ENCODE results near the gene P3H1.

The P3H1 gene

DNA sequence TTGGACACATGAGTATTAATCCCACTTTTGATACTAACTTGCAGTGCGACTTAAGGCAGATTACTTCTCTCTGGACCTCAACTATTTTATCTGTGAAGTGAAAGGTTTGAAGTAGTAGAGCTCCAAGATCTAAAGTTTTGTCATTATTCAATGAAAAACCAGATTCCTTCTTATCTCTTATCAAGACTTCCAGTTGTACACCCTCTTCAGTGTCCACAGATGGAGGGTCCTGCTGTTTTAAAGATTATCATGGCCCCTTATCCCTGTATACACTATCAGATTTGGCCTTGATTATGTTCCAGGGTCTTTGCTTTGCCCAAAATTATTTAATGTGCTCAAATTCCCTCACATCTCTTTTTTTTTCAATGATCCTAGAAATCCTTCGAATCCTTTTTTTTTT lies 1.3 kb upstream of the P3H1 start:
- H3K4me3 ChIP-seq (ENCODE audit: low read depth, low read length), result peak overlapping the region; percentile 66
- DNase-seq (ENCODE audit: low read depth), result no peak
- TF ChIP-seq MYC (IDR thresholded peaks at IDR 0.05; ENCODE audit: low read depth, low read length) (no peak), POLR2A (IDR thresholded peaks at IDR 0.05; ENCODE audit: extremely low read depth, insufficient read length) (no peak)
- TF ChIP-seq, protein P1, sequence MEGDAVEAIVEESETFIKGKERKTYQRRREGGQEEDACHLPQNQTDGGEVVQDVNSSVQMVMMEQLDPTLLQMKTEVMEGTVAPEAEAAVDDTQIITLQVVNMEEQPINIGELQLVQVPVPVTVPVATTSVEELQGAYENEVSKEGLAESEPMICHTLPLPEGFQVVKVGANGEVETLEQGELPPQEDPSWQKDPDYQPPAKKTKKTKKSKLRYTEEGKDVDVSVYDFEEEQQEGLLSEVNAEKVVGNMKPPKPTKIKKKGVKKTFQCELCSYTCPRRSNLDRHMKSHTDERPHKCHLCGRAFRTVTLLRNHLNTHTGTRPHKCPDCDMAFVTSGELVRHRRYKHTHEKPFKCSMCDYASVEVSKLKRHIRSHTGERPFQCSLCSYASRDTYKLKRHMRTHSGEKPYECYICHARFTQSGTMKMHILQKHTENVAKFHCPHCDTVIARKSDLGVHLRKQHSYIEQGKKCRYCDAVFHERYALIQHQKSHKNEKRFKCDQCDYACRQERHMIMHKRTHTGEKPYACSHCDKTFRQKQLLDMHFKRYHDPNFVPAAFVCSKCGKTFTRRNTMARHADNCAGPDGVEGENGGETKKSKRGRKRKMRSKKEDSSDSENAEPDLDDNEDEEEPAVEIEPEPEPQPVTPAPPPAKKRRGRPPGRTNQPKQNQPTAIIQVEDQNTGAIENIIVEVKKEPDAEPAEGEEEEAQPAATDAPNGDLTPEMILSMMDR (IDR thresholded peaks at IDR 0.05; ENCODE audit: low read depth, low read length), result no peak
- TF ChIP-seq, protein P2, sequence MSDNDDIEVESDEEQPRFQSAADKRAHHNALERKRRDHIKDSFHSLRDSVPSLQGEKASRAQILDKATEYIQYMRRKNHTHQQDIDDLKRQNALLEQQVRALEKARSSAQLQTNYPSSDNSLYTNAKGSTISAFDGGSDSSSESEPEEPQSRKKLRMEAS (IDR thresholded peaks at IDR 0.05; ENCODE audit: low read depth, low read length), result no peak

DNA sequence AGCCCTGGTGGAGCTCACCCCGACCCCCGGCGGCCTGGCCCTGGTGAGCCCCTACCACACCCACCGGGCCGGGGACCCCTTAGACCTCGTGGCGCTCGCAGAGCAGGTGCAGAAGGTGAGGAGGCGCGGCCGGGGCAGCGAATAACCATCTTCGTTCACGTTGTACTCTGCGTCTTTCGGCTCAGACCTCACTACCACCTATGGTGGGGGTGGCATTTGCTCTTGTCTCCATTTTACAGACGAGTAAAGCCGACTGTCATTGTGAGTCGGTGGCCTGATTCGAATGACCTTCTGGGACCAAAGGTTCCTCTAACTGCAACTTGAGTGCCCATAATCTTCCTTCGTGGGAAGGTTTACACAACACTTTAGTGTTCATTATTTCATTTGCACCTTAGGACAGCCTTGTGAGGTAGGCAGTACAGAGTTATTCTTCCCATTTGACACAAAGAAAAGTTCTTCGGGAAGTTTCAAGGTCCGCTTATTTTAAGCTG lies 727 bp upstream of the P3H1 start:
- 0 out of 2 replicates have a peak, but pooled peaks have one; percentile 21 for TF ChIP-seq MYC (IDR thresholded peaks at IDR 0.05; ENCODE audit: low read depth, low read length)
- TF ChIP-seq, protein P1 (IDR thresholded peaks at IDR 0.05; ENCODE audit: low read depth, low read length), result no peak
- peak overlapping the region; percentile 66 for H3K4me3 ChIP-seq (ENCODE audit: low read depth, low read length)
- no peak for DNase-seq (ENCODE audit: low read depth)

DNA sequence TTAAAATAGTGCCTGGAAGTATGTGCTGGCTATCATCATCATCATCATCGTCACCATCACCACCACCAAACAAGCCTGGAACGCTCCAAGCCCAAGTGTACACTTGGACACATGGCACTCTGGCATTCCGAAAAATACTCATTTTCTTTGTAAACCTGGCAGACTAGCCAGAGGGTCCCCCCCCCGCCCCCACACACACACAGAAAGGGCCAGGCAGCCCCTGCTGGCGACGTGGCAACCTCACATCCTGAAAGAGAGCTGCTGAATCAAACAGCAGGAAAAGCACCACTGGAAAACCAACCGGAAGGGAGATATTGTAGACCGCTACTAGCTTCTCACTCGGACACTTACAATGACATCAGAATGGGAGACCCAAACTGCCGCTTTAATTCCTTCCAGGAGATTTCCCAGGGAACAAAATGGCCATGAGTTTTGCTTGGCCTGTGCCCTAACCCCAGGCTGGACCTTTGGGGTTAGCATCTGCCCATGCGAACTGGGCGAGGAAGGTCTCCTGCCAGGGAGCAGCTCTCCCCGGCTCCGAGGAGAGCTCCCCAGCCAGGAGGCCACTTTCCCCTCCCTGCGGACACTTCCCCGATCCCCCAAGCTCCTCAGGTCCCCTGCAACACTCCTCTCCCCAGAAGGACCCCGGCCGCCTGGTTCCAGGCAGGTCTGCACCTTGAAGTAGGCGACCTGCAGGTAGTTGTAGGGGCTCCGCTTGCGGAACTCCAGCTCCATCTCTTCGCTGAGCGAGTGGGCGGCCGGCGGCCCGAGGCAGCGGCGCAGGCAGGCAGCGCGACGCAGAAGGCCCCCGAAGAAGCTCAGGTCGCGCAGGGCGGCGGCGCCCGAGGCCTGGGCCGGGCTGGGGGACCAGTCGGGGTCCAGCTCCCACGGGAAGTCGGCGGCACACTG lies 742 bp downstream of the P3H1 start:
- no peak for TF ChIP-seq MYC (IDR thresholded peaks at IDR 0.05; ENCODE audit: low read depth, low read length)
- TF ChIP-seq, protein P1 (IDR thresholded peaks at IDR 0.05; ENCODE audit: low read depth, low read length), result peak; percentile 24
- no peak for TF ChIP-seq POLR2A (IDR thresholded peaks at IDR 0.05; ENCODE audit: extremely low read depth, insufficient read length)
- DNase-seq (ENCODE audit: low read depth), result peak; percentile 74
- H3K4me3 ChIP-seq (ENCODE audit: low read depth, low read length), result peak overlapping the region; percentile 94

DNA sequence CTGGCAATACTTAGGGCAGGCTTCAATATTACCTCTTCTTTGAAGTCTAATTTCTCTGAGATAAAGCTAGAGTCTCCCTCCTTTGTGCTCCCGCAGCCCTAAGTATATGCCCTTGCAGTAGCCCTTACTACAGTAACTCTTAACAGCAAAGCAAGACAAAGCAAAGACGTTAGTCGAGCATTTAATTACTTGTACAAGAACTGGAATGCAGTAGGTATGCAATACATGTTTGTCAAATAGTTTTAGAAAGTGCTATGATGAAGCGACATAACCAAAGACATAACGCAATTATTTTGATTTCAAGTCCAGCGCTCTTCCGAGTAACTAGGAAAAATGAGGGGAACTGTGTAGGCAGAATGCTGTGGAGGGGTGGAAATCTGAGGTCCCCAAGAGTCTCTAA lies 1.6 kb downstream of the P3H1 start:
- DNase-seq (ENCODE audit: low read depth), result no peak
- TF ChIP-seq POLR2A (IDR thresholded peaks at IDR 0.05; ENCODE audit: extremely low read depth, insufficient read length), result no peak
- TF ChIP-seq, protein P1 (IDR thresholded peaks at IDR 0.05; ENCODE audit: low read depth, low read length), result no peak
- H3K4me3 ChIP-seq (ENCODE audit: low read depth, low read length), result peak overlapping the region; percentile 94

DNA sequence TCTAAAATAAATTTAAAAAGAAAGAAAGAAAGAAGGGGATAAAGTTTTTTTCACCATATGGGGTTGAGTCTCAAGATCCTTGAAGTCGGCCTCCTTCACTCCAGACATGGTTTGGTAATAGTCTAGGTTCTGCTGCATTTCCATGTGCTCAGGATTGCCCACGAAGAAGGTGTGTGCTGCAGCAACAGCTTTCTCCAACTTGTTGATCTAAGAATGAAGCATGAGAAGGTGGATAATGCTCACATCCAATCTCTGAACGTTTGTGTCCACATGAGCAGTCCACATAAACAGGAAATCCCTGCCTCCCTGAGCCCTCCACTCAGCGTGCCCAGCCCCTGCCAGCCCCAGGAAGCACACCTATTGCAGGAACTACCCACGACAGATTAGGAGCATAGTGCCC lies 4.6 kb downstream of the P3H1 start:
- TF ChIP-seq MYC (IDR thresholded peaks at IDR 0.05; ENCODE audit: low read depth, low read length), result no peak
- TF ChIP-seq, protein P1 (IDR thresholded peaks at IDR 0.05; ENCODE audit: low read depth, low read length), result no peak
- TF ChIP-seq, protein P2 (IDR thresholded peaks at IDR 0.05; ENCODE audit: low read depth, low read length), result no peak
- TF ChIP-seq POLR2A (IDR thresholded peaks at IDR 0.05; ENCODE audit: extremely low read depth, insufficient read length), result no peak
- DNase-seq (ENCODE audit: low read depth), result no peak
- H3K4me3 ChIP-seq (ENCODE audit: low read depth, low read length), result no peak overlapping the region

DNA sequence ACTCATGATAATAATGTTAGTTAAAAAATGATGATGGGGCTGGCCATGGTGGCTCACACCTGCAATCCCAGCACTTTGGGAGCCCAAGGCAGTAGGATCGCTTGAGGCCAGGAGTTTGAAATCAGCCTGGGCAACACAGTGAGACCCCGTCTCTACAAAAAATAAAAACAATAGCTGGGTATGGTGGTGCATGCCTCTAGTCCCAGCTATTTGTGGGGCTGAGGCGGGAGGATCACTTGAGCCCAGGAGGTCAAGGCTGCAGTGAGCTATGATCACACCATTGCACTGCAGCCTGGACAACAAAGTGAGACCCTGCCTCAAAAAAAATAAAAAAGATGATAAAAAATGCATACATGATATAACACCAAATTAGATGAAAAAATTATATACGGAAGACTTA lies 5.3 kb downstream of the P3H1 start:
- H3K4me3 ChIP-seq (ENCODE audit: low read depth, low read length), result no peak overlapping the region
- no peak for DNase-seq (ENCODE audit: low read depth)
- TF ChIP-seq, protein P1 (IDR thresholded peaks at IDR 0.05; ENCODE audit: low read depth, low read length), result no peak
- TF ChIP-seq, protein P2 (IDR thresholded peaks at IDR 0.05; ENCODE audit: low read depth, low read length), result no peak
- TF ChIP-seq POLR2A (IDR thresholded peaks at IDR 0.05; ENCODE audit: extremely low read depth, insufficient read length), result no peak
- no peak for TF ChIP-seq MYC (IDR thresholded peaks at IDR 0.05; ENCODE audit: low read depth, low read length)

Data from NB4 (cell line).